Measurements from ENCODE around the gene CCDC188. TPM values are rescaled to one million over a fixed set of nuclear protein-coding genes. Genes with fewer than 3 reads are reported as not detected.

Gene CCDC188
- total RNA-seq, 1 donor from 2014 or later: 11.1 TPM

GRCh38 chr22:20131859-20132685 lies 18.8 kb downstream of the CCDC188 start:
- peak; percentile 30 for DNase-seq

- DNase-seq: peak; percentile 49
Measured at GRCh38 chr22:20131597-20131858, 19.3 kb downstream of the CCDC188 start, which contains the start of gene ZDHHC8. Gene ZDHHC8, plus strand, starts transcription at chr22:20131804. Its CDS starts 144 bp downstream, at chr22:20131948.

- peak; percentile 80 for DNase-seq
Measured at GRCh38 chr22:20130731-20131596, 19.9 kb downstream of the CCDC188 start.

GRCh38 chr22:20130319-20130718 lies 20.5 kb downstream of the CCDC188 start:
- DNase-seq: no peak

- DNase-seq: no peak
Measured at GRCh38 chr22:20129747-20130014, 21.2 kb downstream of the CCDC188 start.

- peak; percentile 74 for DNase-seq
Measured at GRCh38 chr22:20128902-20129746, 21.7 kb downstream of the CCDC188 start.

GRCh38 chr22:20128619-20128901 lies 22.3 kb downstream of the CCDC188 start:
- DNase-seq: no peak

GRCh38 chr22:20127869-20128618 lies 22.8 kb downstream of the CCDC188 start:
- no peak for DNase-seq

GRCh38 chr22:20127318-20127868 lies 23.5 kb downstream of the CCDC188 start:
- no peak for DNase-seq

GRCh38 chr22:20126284-20127029 lies 24.4 kb downstream of the CCDC188 start:
- DNase-seq: peak; percentile 24

GRCh38 chr22:20125201-20126174 lies 25.4 kb downstream of the CCDC188 start:
- DNase-seq: no peak

GRCh38 chr22:20124083-20124787 lies 26.6 kb downstream of the CCDC188 start:
- DNase-seq: no peak

- no peak for DNase-seq
Measured at GRCh38 chr22:20123366-20124082, 27.3 kb downstream of the CCDC188 start.

GRCh38 chr22:20121856-20122415 lies 28.9 kb downstream of the CCDC188 start:
- DNase-seq: no peak

GRCh38 chr22:20118300-20119020 lies 32.4 kb downstream of the CCDC188 start:
- no peak for DNase-seq

- peak; percentile 42 for DNase-seq
Measured at GRCh38 chr22:20117633-20118299, 33.1 kb downstream of the CCDC188 start.

GRCh38 chr22:20116951-20117632 lies 33.8 kb downstream of the CCDC188 start, which contains the start of gene TRMT2A:
Gene TRMT2A, minus strand, starts transcription at chr22:20117226. Its CDS starts 320 bp downstream, at chr22:20116906.
- peak; percentile 100 for DNase-seq

Measured in dermis blood vessel endothelial cell (primary cell).